ENCODE results near the gene TNFAIP3.

- TF ChIP-seq, protein P1, sequence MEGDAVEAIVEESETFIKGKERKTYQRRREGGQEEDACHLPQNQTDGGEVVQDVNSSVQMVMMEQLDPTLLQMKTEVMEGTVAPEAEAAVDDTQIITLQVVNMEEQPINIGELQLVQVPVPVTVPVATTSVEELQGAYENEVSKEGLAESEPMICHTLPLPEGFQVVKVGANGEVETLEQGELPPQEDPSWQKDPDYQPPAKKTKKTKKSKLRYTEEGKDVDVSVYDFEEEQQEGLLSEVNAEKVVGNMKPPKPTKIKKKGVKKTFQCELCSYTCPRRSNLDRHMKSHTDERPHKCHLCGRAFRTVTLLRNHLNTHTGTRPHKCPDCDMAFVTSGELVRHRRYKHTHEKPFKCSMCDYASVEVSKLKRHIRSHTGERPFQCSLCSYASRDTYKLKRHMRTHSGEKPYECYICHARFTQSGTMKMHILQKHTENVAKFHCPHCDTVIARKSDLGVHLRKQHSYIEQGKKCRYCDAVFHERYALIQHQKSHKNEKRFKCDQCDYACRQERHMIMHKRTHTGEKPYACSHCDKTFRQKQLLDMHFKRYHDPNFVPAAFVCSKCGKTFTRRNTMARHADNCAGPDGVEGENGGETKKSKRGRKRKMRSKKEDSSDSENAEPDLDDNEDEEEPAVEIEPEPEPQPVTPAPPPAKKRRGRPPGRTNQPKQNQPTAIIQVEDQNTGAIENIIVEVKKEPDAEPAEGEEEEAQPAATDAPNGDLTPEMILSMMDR (IDR thresholded peaks at IDR 0.05): no peak
- TF ChIP-seq POLR2A (IDR thresholded peaks at IDR 0.05): no peak
Measured at GRCh38 chr6:137914530-137915193, 47.6 kb downstream of the TNFAIP3 start.

All from thyroid gland (tissue), 4 donors.